Measurements from ENCODE around the gene UNC119B.
A peak's percentile ranks its signal among the peaks of the same experiment; 100 is the strongest.

UNC119B gene

DNA sequence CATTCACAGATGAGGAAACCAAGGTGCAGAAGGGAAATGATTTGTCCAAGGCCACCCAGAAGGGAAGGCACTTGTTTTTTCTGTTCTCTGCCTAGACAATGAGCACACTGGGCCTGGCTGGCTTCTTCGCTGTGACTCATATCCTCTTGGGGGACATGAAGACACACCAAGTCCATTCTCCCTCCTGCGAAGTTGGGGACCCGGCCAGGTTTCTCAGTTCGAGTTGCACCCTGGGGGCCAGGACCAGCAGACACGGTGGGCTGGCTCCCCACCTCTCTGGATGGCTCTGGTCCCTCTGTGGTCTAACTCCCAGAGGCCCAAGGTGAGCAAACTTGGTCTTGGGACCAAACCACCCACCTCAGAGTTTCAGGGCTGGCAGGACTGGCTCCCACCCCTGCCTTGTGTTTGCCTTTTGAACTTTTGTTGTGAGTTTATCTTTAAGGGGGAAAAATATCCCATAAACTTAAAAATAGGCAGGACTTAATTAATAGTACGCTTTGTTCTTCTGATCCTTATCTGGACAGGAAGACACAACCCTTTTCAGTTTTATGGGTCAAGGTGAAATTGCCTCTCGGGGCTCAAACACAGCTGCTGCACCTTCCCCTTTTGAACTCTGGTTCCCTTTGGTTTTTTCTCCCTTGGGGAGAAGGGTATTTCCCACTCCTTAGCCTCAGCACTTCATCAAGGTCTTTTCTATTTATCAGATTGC, 32.3 kb upstream of the UNC119B start:
- no peak overlapping the region for H3K4me3 ChIP-seq (replicated peaks; ENCODE audit: low read depth, low read length)
- DNase-seq (ENCODE audit: extremely low read depth, insufficient read length) = peak; percentile 78
- TF ChIP-seq, protein P1, sequence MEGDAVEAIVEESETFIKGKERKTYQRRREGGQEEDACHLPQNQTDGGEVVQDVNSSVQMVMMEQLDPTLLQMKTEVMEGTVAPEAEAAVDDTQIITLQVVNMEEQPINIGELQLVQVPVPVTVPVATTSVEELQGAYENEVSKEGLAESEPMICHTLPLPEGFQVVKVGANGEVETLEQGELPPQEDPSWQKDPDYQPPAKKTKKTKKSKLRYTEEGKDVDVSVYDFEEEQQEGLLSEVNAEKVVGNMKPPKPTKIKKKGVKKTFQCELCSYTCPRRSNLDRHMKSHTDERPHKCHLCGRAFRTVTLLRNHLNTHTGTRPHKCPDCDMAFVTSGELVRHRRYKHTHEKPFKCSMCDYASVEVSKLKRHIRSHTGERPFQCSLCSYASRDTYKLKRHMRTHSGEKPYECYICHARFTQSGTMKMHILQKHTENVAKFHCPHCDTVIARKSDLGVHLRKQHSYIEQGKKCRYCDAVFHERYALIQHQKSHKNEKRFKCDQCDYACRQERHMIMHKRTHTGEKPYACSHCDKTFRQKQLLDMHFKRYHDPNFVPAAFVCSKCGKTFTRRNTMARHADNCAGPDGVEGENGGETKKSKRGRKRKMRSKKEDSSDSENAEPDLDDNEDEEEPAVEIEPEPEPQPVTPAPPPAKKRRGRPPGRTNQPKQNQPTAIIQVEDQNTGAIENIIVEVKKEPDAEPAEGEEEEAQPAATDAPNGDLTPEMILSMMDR (IDR thresholded peaks at IDR 0.05; ENCODE audit: insufficient read depth, low read length, poor library complexity, severe bottlenecking) = no peak
- H3K27me3 ChIP-seq (replicated peaks; ENCODE audit: control insufficient read depth, insufficient read depth, low read length) = no peaks in the 10 kb centered on the region
- no peaks in the 10 kb centered on the region for H3K36me3 ChIP-seq (ENCODE audit: control insufficient read depth, insufficient read depth, low read length)

DNA sequence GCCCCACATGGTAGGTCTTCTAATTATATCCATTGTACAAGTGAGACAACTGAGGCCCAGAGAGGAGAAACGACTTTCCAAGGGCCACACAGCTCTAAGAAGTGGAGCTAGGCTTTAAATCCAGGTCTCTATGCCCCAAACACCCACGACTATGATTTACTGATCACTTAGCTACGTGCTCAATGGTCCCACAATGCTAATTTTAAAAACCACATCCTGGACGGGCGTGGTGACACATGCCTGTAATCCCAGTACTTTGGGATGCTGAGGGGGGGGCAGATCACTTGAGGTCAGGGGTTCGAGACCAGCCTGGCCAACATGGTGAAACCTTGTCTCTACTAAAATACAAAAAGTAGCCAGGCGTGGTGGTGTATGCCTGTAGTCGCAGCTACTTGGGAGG, 31.7 kb upstream of the UNC119B start:
- TF ChIP-seq, protein P1 (IDR thresholded peaks at IDR 0.05; ENCODE audit: insufficient read depth, low read length, poor library complexity, severe bottlenecking) = no peak
- no peaks in the 10 kb centered on the region for H3K36me3 ChIP-seq (ENCODE audit: control insufficient read depth, insufficient read depth, low read length)
- no peak for DNase-seq (ENCODE audit: extremely low read depth, insufficient read length)
- H3K27me3 ChIP-seq (replicated peaks; ENCODE audit: control insufficient read depth, insufficient read depth, low read length) = no peaks in the 10 kb centered on the region
- H3K4me3 ChIP-seq (replicated peaks; ENCODE audit: low read depth, low read length) = no peak overlapping the region

DNA sequence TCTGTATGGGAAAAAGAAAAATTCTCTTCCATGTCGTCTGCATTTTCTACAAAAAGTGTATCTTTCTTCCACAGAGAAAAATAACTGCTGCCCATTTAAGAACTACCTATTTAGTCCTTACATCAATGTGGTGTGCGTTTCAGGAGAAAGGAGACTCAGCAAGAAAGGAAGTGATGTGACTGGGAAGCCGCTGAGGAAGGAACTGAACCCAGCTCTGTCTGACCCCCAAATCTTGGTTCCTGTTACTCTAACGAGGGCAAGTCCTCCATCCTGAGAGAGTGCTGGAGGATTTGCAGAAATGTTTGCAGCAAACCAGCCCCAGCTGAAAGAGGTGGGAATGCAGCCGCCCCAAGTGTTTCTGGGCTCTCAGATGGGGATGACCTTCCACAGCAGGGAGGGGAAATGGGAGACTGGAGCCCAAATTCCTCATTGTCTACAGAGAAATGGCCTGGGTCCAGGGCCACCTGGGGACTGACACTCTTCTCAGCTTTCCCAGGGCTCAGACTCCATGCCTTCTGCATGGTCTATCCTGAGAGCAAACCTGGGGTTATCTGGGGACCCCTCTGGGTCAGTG, 30.0 kb upstream of the UNC119B start:
- Histone ChIP-seq H3K4me3 (replicated peaks; ENCODE audit: low read depth, low read length) (no peak overlapping the region), H3K27me3 (replicated peaks; ENCODE audit: control insufficient read depth, insufficient read depth, low read length) (no peaks in the 10 kb centered on the region), H3K36me3 (ENCODE audit: control insufficient read depth, insufficient read depth, low read length) (no peaks in the 10 kb centered on the region)
- TF ChIP-seq, protein P1 (IDR thresholded peaks at IDR 0.05; ENCODE audit: insufficient read depth, low read length, poor library complexity, severe bottlenecking) = no peak
- no peak for DNase-seq (ENCODE audit: extremely low read depth, insufficient read length)

- TF ChIP-seq, protein P1 (IDR thresholded peaks at IDR 0.05; ENCODE audit: insufficient read depth, low read length, poor library complexity, severe bottlenecking) = no peak
Measured at GRCh38 chr12:120684523-120684932, 25.7 kb upstream of the UNC119B start.

GRCh38 chr12:120685522-120685921, 24.7 kb upstream of the UNC119B start:
- no peak for DNase-seq (ENCODE audit: extremely low read depth, insufficient read length)
- Histone ChIP-seq H3K36me3 (ENCODE audit: control insufficient read depth, insufficient read depth, low read length) (no peaks in the 10 kb centered on the region; the same call in 1 of the 2 replicates), H3K27me3 (replicated peaks; ENCODE audit: control insufficient read depth, insufficient read depth, low read length) (no peaks in the 10 kb centered on the region), H3K4me3 (replicated peaks; ENCODE audit: low read depth, low read length) (no peak overlapping the region)
- TF ChIP-seq, protein P1 (IDR thresholded peaks at IDR 0.05; ENCODE audit: insufficient read depth, low read length, poor library complexity, severe bottlenecking) = no peak

More at GRCh38 chr12:120684523-120684932, 25.7 kb upstream of the UNC119B start:
- Histone ChIP-seq H3K36me3 (ENCODE audit: control insufficient read depth, insufficient read depth, low read length) (no peaks in the 10 kb centered on the region; the same call in 1 of the 2 replicates), H3K4me3 (replicated peaks; ENCODE audit: low read depth, low read length) (no peak overlapping the region), H3K27me3 (replicated peaks; ENCODE audit: control insufficient read depth, insufficient read depth, low read length) (no peaks in the 10 kb centered on the region)
- DNase-seq (ENCODE audit: extremely low read depth, insufficient read length) = peak; percentile 63
